Measurements from ENCODE around the gene LONRF2.

DNA sequence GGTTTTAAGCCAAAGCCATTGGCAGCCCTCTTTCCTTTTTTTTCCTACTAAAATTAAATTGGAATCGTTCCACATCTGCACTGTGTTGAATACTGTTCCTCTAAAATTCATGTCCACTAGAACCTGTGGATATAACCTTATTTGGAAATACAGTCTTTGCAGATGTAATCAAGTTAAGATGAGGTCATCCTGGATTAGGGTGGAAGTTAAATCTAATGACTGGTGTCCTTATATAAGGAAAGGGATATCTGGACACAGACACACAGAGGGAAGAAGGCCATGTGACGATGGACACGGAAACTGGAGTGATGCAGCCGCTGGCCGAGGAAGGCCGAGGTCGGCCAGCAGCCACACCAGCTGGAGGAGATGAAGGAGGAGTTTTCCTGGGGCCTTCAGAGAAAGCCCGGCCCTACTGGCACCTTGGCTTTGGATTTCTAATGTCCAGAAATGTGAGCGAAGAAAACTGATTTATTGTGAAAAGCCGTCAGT lies 49.4 kb downstream of the LONRF2 start:
- TF ChIP-seq ETV6 (CRISPR knock-in tag; IDR thresholded peaks at IDR 0.05) (no peak), CBFB (CRISPR knock-in tag; IDR thresholded peaks at IDR 0.05; ENCODE audit: low read depth) (no peak)

Measured in WTC11 (cell line).